Nephron (organoid): ENCODE results near the gene FAM9C.

Source experiments
- H3K27ac Mint-ChIP-seq, 3 experiments: 2 replicates each; pipeline ENCODE4 v1.8.0; 2020; ENCODE audit warnings: mixed read lengths in 3 of 3, mild to moderate bottlenecking in 2 of 3, moderate library complexity in 1 of 3
- H3K27me3 Mint-ChIP-seq: 2 replicates; pipeline ENCODE4 v1.8.0; 2021; ENCODE audit warnings: low read depth, mild to moderate bottlenecking, moderate library complexity, mixed read lengths
- H3K36me3 Mint-ChIP-seq: 2 replicates; pipeline ENCODE4 v1.8.0; 2020; ENCODE audit warnings: low read depth, mixed read lengths
- H3K4me1 Mint-ChIP-seq: 2 replicates; pipeline ENCODE4 v1.8.0; 2020; ENCODE audit warnings: mixed read lengths
- H3K4me3 Mint-ChIP-seq, 3 experiments: 2 replicates each; pipeline ENCODE4 v1.8.0; 2020; ENCODE audit warnings: mild to moderate bottlenecking in 3 of 3, mixed read lengths in 3 of 3, moderate library complexity in 2 of 3
- H3K9me3 Mint-ChIP-seq: 2 replicates; pipeline ENCODE4 v1.8.0; 2020; ENCODE audit warnings: mixed read lengths
- CTCF ChIP-seq, 3 experiments: fragments of 200-600 bp; sonication (generic); IDR thresholded peaks; one replicate each; pipeline ENCODE4 v1.5.0; 2021; ENCODE audit warnings: antibody characterized with exemption in 3 of 3; ENCODE audit not compliant: unreplicated experiment in 3 of 3

The FAM9C gene

GRCh38 chrX:13078739-13079444, 34.5 kb upstream of the FAM9C start:
- H3K4me3 Mint-ChIP-seq, result peak overlapping the region; percentile 8 to 60 (median 10)
- no peak for TF ChIP-seq CTCF (IDR thresholded peaks at IDR 0.05; ENCODE audit: unreplicated experiment in 3 of 3)
- H3K27me3 Mint-ChIP-seq, result no peaks in the 10 kb centered on the region
- H3K4me1 Mint-ChIP-seq, result peaks cover 41% of the 10 kb centered on the region
- no peaks in the 10 kb centered on the region for H3K9me3 Mint-ChIP-seq
- H3K27ac Mint-ChIP-seq, result peak overlapping the region; percentile 97 to 98 (median 98)
- H3K36me3 Mint-ChIP-seq, result no peaks in the 10 kb centered on the region

GRCh38 chrX:13077168-13077567, 32.7 kb upstream of the FAM9C start:
- H3K27ac Mint-ChIP-seq, result no peak overlapping the region
- peaks cover 30% of the 10 kb centered on the region for H3K4me1 Mint-ChIP-seq
- no peak for TF ChIP-seq CTCF (IDR thresholded peaks at IDR 0.05; ENCODE audit: unreplicated experiment in 3 of 3)
- no peak overlapping the region for H3K4me3 Mint-ChIP-seq
- H3K27me3 Mint-ChIP-seq, result no peaks in the 10 kb centered on the region
- H3K36me3 Mint-ChIP-seq, result no peaks in the 10 kb centered on the region
- H3K9me3 Mint-ChIP-seq, result peaks cover 4% of the 10 kb centered on the region

- Mint-ChIP-seq H3K4me3 (no peak overlapping the region), H3K27ac (no peak overlapping the region), H3K36me3 (no peaks in the 10 kb centered on the region), H3K27me3 (no peaks in the 10 kb centered on the region), H3K9me3 (peaks cover 8% of the 10 kb centered on the region), H3K4me1 (peaks cover 22% of the 10 kb centered on the region)
- no peak for TF ChIP-seq CTCF (IDR thresholded peaks at IDR 0.05; ENCODE audit: unreplicated experiment in 3 of 3)
Observed at GRCh38 chrX:13076176-13076961, 31.9 kb upstream of the FAM9C start.

GRCh38 chrX:13074297-13075262, 30.2 kb upstream of the FAM9C start:
- H3K4me1 Mint-ChIP-seq, result peaks cover 14% of the 10 kb centered on the region
- no peaks in the 10 kb centered on the region for H3K27me3 Mint-ChIP-seq
- peaks cover 11% of the 10 kb centered on the region for H3K9me3 Mint-ChIP-seq
- no peak overlapping the region for H3K4me3 Mint-ChIP-seq
- H3K27ac Mint-ChIP-seq, result no peak overlapping the region
- no peak for TF ChIP-seq CTCF (IDR thresholded peaks at IDR 0.05; ENCODE audit: unreplicated experiment in 3 of 3)
- no peaks in the 10 kb centered on the region for H3K36me3 Mint-ChIP-seq

GRCh38 chrX:13069771-13070416, 25.5 kb upstream of the FAM9C start:
- peaks cover 4% of the 10 kb centered on the region for H3K36me3 Mint-ChIP-seq
- no peaks in the 10 kb centered on the region for H3K4me1 Mint-ChIP-seq
- TF ChIP-seq CTCF (IDR thresholded peaks at IDR 0.05; ENCODE audit: unreplicated experiment in 3 of 3), result no peak
- H3K27ac Mint-ChIP-seq, result no peak overlapping the region
- no peak overlapping the region for H3K4me3 Mint-ChIP-seq
- peaks cover 32% of the 10 kb centered on the region for H3K9me3 Mint-ChIP-seq
- H3K27me3 Mint-ChIP-seq, result no peaks in the 10 kb centered on the region
